ENCODE data around the gene GPBAR1.

- TF ChIP-seq CTCF (IDR thresholded peaks at IDR 0.05) (no peak), POLR2A (IDR thresholded peaks at IDR 0.05) (no peak)
Measured at GRCh38 chr2:218262631-218263586, 2.1 kb downstream of the GPBAR1 start.

Measured in body of pancreas (tissue), 4 donors.